Liver (tissue), 9 donors: ENCODE results near the gene CXCL16. TPM values are rescaled to one million over a fixed set of nuclear protein-coding genes. Genes with fewer than 3 reads are reported as not detected.
A peak's percentile ranks its signal among the peaks of the same experiment; 100 is the strongest.
"Not testable (repeated sequence)": the region's sequence is repeated elsewhere in the genome, so short reads cannot be mapped to it uniquely, and the experiment has no call there.

Experiments used
- DNase-seq: peaks from one replicate; pipeline ENCODE4 v3.0.0-alpha.2; 2017; ENCODE audit warnings: low spot score
- H3K27ac ChIP-seq, 2 donors: one replicate each; pipeline ENCODE4 v1.7.0; 2013; ENCODE audit warnings: inconsistent platforms in 2 of 2, low read length in 2 of 2, control low read depth in 1 of 2, low read depth in 1 of 2, mild to moderate bottlenecking in 1 of 2
- H3K27me3 ChIP-seq, 4 donors: one replicate each; pipeline versions ENCODE4 v1.6.1 to v1.7.0; 2013; ENCODE audit warnings: low read length in 3 of 4, inconsistent platforms in 1 of 4, mild to moderate bottlenecking in 1 of 4, moderate library complexity in 1 of 4; ENCODE audit not compliant: control insufficient read depth in 4 of 4, insufficient read depth in 4 of 4
- H3K36me3 ChIP-seq, 4 donors: one replicate each; pipeline versions ENCODE4 v1.6.1 to v1.7.0; 2013; ENCODE audit warnings: low read length in 3 of 4, mild to moderate bottlenecking in 3 of 4, low read depth in 1 of 4, moderate library complexity in 1 of 4; ENCODE audit not compliant: control insufficient read depth in 4 of 4, insufficient read depth in 3 of 4
- H3K4me1 ChIP-seq, 4 donors: one replicate each; pipeline versions ENCODE4 v1.6.1 to v1.7.0; 2013; ENCODE audit warnings: low read length in 3 of 4, mild to moderate bottlenecking in 3 of 4, moderate library complexity in 1 of 4; ENCODE audit not compliant: control insufficient read depth in 4 of 4, insufficient read depth in 4 of 4
- H3K4me3 ChIP-seq, 3 donors: one replicate each; pipeline versions ENCODE4 v1.6.1 to v1.7.0; 2013; ENCODE audit warnings: low read length in 3 of 3, control low read depth in 1 of 3, low read depth in 1 of 3, mild to moderate bottlenecking in 1 of 3
- H3K9ac ChIP-seq, 2 donors: one replicate each; pipeline ENCODE4 v1.7.0; 2013; ENCODE audit warnings: low read length in 2 of 2, mild to moderate bottlenecking in 2 of 2, moderate library complexity in 2 of 2, control low read depth in 1 of 2, low read depth in 1 of 2
- H3K9me3 ChIP-seq, 4 donors: one replicate each; pipeline versions ENCODE4 v1.6.1 to v1.7.0; 2013; ENCODE audit warnings: low read length in 3 of 4; ENCODE audit not compliant: control insufficient read depth in 4 of 4
- ATF3 ChIP-seq: IDR thresholded peaks from 2 replicates; pipeline ENCODE4 v1.6.1; 2016; ENCODE audit warnings: antibody characterized with exemption
- CTCF ChIP-seq: fragments of 150-350 bp; IDR thresholded peaks from 2 replicates; pipeline ENCODE4 v1.5.1; 2017; ENCODE audit warnings: improper control_type of control experiment, low read depth, low read length; ENCODE audit not compliant: missing input control
- EGR1 ChIP-seq, 2 donors: IDR thresholded peaks; 2 replicates each; pipeline ENCODE4 v1.6.1; 2016 to 2018; ENCODE audit warnings: antibody characterized with exemption in 2 of 2, low read depth in 2 of 2
- FOXA1 ChIP-seq: IDR thresholded peaks from 2 replicates; pipeline ENCODE4 v1.6.1; 2016; ENCODE audit warnings: antibody characterized with exemption
- GABPA ChIP-seq, 2 donors: IDR thresholded peaks in 1 of 2; conservative IDR thresholded peaks in 1 of 2; 2 replicates each; pipeline ENCODE4 v1.6.1; 2016; ENCODE audit warnings: antibody characterized with exemption in 2 of 2, mild to moderate bottlenecking in 1 of 2, moderate library complexity in 1 of 2
- HNF4A ChIP-seq, 2 donors: conservative IDR thresholded peaks; 2 replicates each; pipeline ENCODE4 v1.6.1; 2016; ENCODE audit warnings: antibody characterized with exemption in 2 of 2, mild to moderate bottlenecking in 2 of 2
- HNF4G ChIP-seq: IDR thresholded peaks from 2 replicates; pipeline ENCODE4 v1.6.1; 2016; ENCODE audit warnings: antibody characterized with exemption
- JUND ChIP-seq, 2 donors: IDR thresholded peaks; 2 replicates each; pipeline ENCODE4 v1.6.1; 2016; ENCODE audit warnings: antibody characterized with exemption in 2 of 2
- MAX ChIP-seq: IDR thresholded peaks from 2 replicates; pipeline ENCODE4 v1.6.1; 2016; ENCODE audit warnings: antibody characterized with exemption
- RAD21 ChIP-seq, 2 donors: IDR thresholded peaks; 2 replicates each; pipeline ENCODE4 v1.6.1; 2016; ENCODE audit warnings: antibody characterized with exemption in 2 of 2, mild to moderate bottlenecking in 2 of 2
- RXRA ChIP-seq, 2 donors: IDR thresholded peaks; 2 replicates each; pipeline ENCODE4 v1.6.1; 2017 to 2018; ENCODE audit warnings: antibody characterized with exemption in 2 of 2, mild to moderate bottlenecking in 1 of 2
- SP1 ChIP-seq: IDR thresholded peaks from 2 replicates; pipeline ENCODE4 v1.6.1; 2018; ENCODE audit warnings: antibody characterized with exemption, mild to moderate bottlenecking
- TAF1 ChIP-seq: conservative IDR thresholded peaks from 2 replicates; pipeline ENCODE4 v1.6.1; 2016; ENCODE audit warnings: antibody characterized with exemption, mild to moderate bottlenecking
- YY1 ChIP-seq: IDR thresholded peaks from 2 replicates; pipeline ENCODE4 v1.6.1; 2016; ENCODE audit warnings: antibody characterized with exemption, mild to moderate bottlenecking
- ZBTB33 ChIP-seq: IDR thresholded peaks from 2 replicates; pipeline ENCODE4 v1.6.1; 2016; ENCODE audit warnings: antibody characterized with exemption
- WGBS: extraction: QIAGEN DNeasy Blood & Tissue Kit; methylation state at CpG from one replicate; pipeline ENCODE4 v1.1.7; 2013; 5-methylcytosine and 5-hydroxymethylcytosine counted together
- polyA plus RNA-seq, 2 donors: library from polyadenylated mRNA; stranded (reverse) in 1 of 2; unstranded in 1 of 2; fragments of 200-250 nt in 1 of 2; fragments of >200 nt in 1 of 2; fragmentation: Nextera tagmentation in 1 of 2; extraction: Ambion mirVana in 1 of 2; gene quantifications; one replicate each; pipeline versions ENCODE4 v1.2.1 to v1.2.3, GENCODE V29; 2013 to 2015
- total RNA-seq, 2 donors: library from RNA; depleted of rRNA; stranded (reverse); fragments of >200 nt; gene quantifications; one replicate each; pipeline ENCODE4 v1.2.3, GENCODE V29; 2014
- donor health status: healthy.
- donor health status: healthy.
- donor health status: healthy.
- donor health status: healthy.
- donor health status: healthy.

The CXCL16 gene
- total and polyA plus RNA-seq, 4 donors = 10.7 to 41.1 (median 16.1) TPM

GRCh38 chr17:4703330-4703691 is 36.4 kb downstream of the CXCL16 start (continued):
- no peak for TF ChIP-seq CTCF

GRCh38 chr17:4701116-4701515 is 38.6 kb downstream of the CXCL16 start:
- WGBS = 95% methylated on average over 1 of the region's 1 CpG
- no peak overlapping the region for H3K9ac ChIP-seq
- no peaks in the 10 kb centered on the region for H3K27me3 ChIP-seq
- H3K9me3 ChIP-seq = no peaks in the 10 kb centered on the region
- H3K36me3 ChIP-seq = peaks cover 0 to 7% (median 1%) of the 10 kb centered on the region in 4 donors
- H3K27ac ChIP-seq = no peak overlapping the region
- no peak for DNase-seq
- no peak overlapping the region for H3K4me3 ChIP-seq
- no peak for TF ChIP-seq TAF1
- TF ChIP-seq SP1 = no peak
- no peak for TF ChIP-seq EGR1 (IDR thresholded peaks at IDR 0.05; ENCODE audit: low read depth in 2 of 2)
- no peak for TF ChIP-seq YY1
- no peak for TF ChIP-seq HNF4A (conservative IDR thresholded peaks at IDR 0.05)
- no peak for TF ChIP-seq JUND (IDR thresholded peaks at IDR 0.05)
- TF ChIP-seq ATF3 = no peak
- no peak for TF ChIP-seq MAX
- no peak for TF ChIP-seq GABPA (IDR thresholded peaks at IDR 0.05 in 1 of 2, conservative IDR thresholded peaks at IDR 0.05 in 1 of 2)
- TF ChIP-seq FOXA1 = no peak
- TF ChIP-seq CTCF = no peak
- no peak for TF ChIP-seq HNF4G
- TF ChIP-seq RXRA (IDR thresholded peaks at IDR 0.05) = no peak
- TF ChIP-seq ZBTB33 = no peak
- H3K4me1 ChIP-seq = peaks cover 2 to 15% (median 14%) of the 10 kb centered on the region in 4 donors

- H3K4me3 ChIP-seq, H3K36me3 ChIP-seq, H3K27ac ChIP-seq, H3K9me3 ChIP-seq, H3K27me3 ChIP-seq, H3K9ac ChIP-seq, DNase-seq: not testable (repeated sequence)
- WGBS = 80% methylated on average over 13 of the region's 13 CpGs
- peaks cover 2 to 15% (median 14%) of the 10 kb centered on the region in 4 donors for H3K4me1 ChIP-seq
- TF ChIP-seq RAD21 (IDR thresholded peaks at IDR 0.05) (peak; percentile 62), HNF4A (conservative IDR thresholded peaks at IDR 0.05) (peak; percentile 45 to 53), CTCF (peak; percentile 13), JUND (IDR thresholded peaks at IDR 0.05) (peak in 1 of 2 donors; percentile 12)
These were observed 40.2 kb downstream of the CXCL16 start for GRCh38 chr17:4699401-4700056.
